GM23338 (cell line): ENCODE data around the gene DCLRE1B. TPM values are rescaled to one million over a fixed set of nuclear protein-coding genes. Genes with fewer than 3 reads are reported as not detected.

Experiments
- ATAC-seq: fragments of 200-7000 bp; cut with Tn5 transposase; 3 replicates; pipeline ENCODE4 v1.9.1; 2020
- DNase-seq: peaks from one replicate; pipeline ENCODE4 v3.0.0-alpha.2; 2015; ENCODE audit warnings: low spot score
- H2AFZ ChIP-seq: fragments of 200-600 bp; sonication (generic); 2 replicates; pipeline ENCODE4 v1.8.0; 2016; ENCODE audit warnings: antibody characterized with exemption, mild to moderate bottlenecking, moderate library complexity
- H3F3A ChIP-seq: fragments of 200-600 bp; sonication (generic); replicated peaks from 2 replicates; pipeline ENCODE4 v1.8.0; 2017; ENCODE audit warnings: antibody characterized with exemption, mixed run types, low read depth
- H3K27ac ChIP-seq: fragments of 200-600 bp; sonication (generic); 2 replicates; pipeline ENCODE4 v1.6.1; 2016; ENCODE audit warnings: low read depth
- H3K27me3 ChIP-seq: fragments of 200-600 bp; sonication (generic); 2 replicates; pipeline ENCODE4 v1.8.0; 2016; ENCODE audit warnings: mild to moderate bottlenecking, mixed run types, moderate library complexity; ENCODE audit not compliant: insufficient read depth
- H3K36me3 ChIP-seq: fragments of 200-600 bp; sonication (generic); 2 replicates; pipeline ENCODE4 v1.8.0; 2016; ENCODE audit warnings: mild to moderate bottlenecking; ENCODE audit not compliant: insufficient read depth
- H3K4me1 ChIP-seq: fragments of 200-600 bp; sonication (generic); 2 replicates; pipeline ENCODE4 v1.8.0; 2016; ENCODE audit warnings: mild to moderate bottlenecking, moderate library complexity; ENCODE audit not compliant: insufficient read depth
- H3K4me2 ChIP-seq: fragments of 200-600 bp; sonication (generic); 2 replicates; pipeline ENCODE4 v1.7.1; 2017; ENCODE audit warnings: mixed run types
- H3K4me3 ChIP-seq: fragments of 200-600 bp; sonication (generic); 2 replicates; pipeline ENCODE4 v1.6.1; 2016; ENCODE audit warnings: mixed run types
- H3K79me2 ChIP-seq: fragments of 200-600 bp; sonication (generic); replicated peaks from 2 replicates; pipeline ENCODE4 v1.8.0; 2017; ENCODE audit warnings: mild to moderate bottlenecking; ENCODE audit not compliant: insufficient read depth
- H3K9me2 ChIP-seq: fragments of 200-600 bp; sonication (generic); 2 replicates; pipeline ENCODE4 v1.8.0; 2017; ENCODE audit not compliant: insufficient read depth
- H4K20me1 ChIP-seq: fragments of 200-600 bp; sonication (generic); replicated peaks from 2 replicates; pipeline ENCODE4 v1.8.0; 2017; ENCODE audit warnings: mild to moderate bottlenecking; ENCODE audit not compliant: insufficient read depth
- H3K27ac Mint-ChIP-seq: 2 replicates; pipeline ENCODE4 v1.8.0; 2020; ENCODE audit warnings: inconsistent platforms, mild to moderate bottlenecking, moderate library complexity, mixed read lengths
- H3K27me3 Mint-ChIP-seq: 3 replicates; pipeline ENCODE4 v1.8.0; 2022; ENCODE audit warnings: low read depth, mild to moderate bottlenecking, moderate library complexity, mixed read lengths, inconsistent platforms; ENCODE audit not compliant: insufficient read depth, poor library complexity
- H3K36me3 Mint-ChIP-seq: 3 replicates; pipeline ENCODE4 v1.8.0; 2021; ENCODE audit warnings: low read depth, mild to moderate bottlenecking, inconsistent platforms, moderate library complexity, mixed read lengths
- H3K4me1 Mint-ChIP-seq: 3 replicates; pipeline ENCODE4 v1.8.0; 2020; ENCODE audit warnings: mild to moderate bottlenecking, inconsistent platforms, mixed read lengths
- H3K4me3 Mint-ChIP-seq: 3 replicates; pipeline ENCODE4 v1.8.0; 2021; ENCODE audit warnings: moderate library complexity, mild to moderate bottlenecking, inconsistent platforms, mixed read lengths
- H3K9me3 Mint-ChIP-seq: 3 replicates; pipeline ENCODE4 v1.8.0; 2020; ENCODE audit warnings: moderate library complexity, mild to moderate bottlenecking, inconsistent platforms, mixed read lengths
- CREB1 ChIP-seq: fragments of 250-450 bp; sonication (Bioruptor Pico); IDR thresholded peaks from 2 replicates; pipeline ENCODE4 v1.5.0; 2020; ENCODE audit warnings: low read depth, mild to moderate bottlenecking, moderate library complexity
- CTCF ChIP-seq, 2 experiments: fragments of 200-600 bp in 1 of 2; sonication (generic) in 1 of 2; conservative IDR thresholded peaks; 2 replicates each; pipeline versions ENCODE4 v1.5.1 to v1.6.1; 2016 to 2017; ENCODE audit warnings: antibody characterized with exemption in 2 of 2, low read depth in 2 of 2, mild to moderate bottlenecking in 2 of 2, moderate library complexity in 1 of 2
- ETS1 ChIP-seq: IDR thresholded peaks from 2 replicates; pipeline ENCODE4 v1.6.1; 2016; ENCODE audit warnings: antibody characterized with exemption
- EZH2 ChIP-seq: fragments of 200-600 bp; sonication (generic); IDR thresholded peaks from one replicate; pipeline ENCODE4 v1.8.0; 2017; ENCODE audit warnings: antibody characterized with exemption, mild to moderate bottlenecking, low read depth; ENCODE audit not compliant: unreplicated experiment
- EZH2phosphoT487 ChIP-seq: fragments of 200-600 bp; sonication (generic); IDR thresholded peaks from one replicate; pipeline ENCODE4 v1.8.1; 2018; ENCODE audit warnings: antibody characterized with exemption; ENCODE audit not compliant: unreplicated experiment
- JUNB ChIP-seq: IDR thresholded peaks from one replicate; pipeline ENCODE4 v1.6.1; 2016; ENCODE audit warnings: antibody characterized with exemption; ENCODE audit not compliant: unreplicated experiment
- NANOG ChIP-seq: IDR thresholded peaks from 2 replicates; pipeline ENCODE4 v1.6.1; 2016; ENCODE audit warnings: antibody characterized with exemption, borderline replicate concordance
- POLR2AphosphoS5 ChIP-seq: IDR thresholded peaks from 2 replicates; pipeline ENCODE4 v1.6.1; 2016; ENCODE audit warnings: antibody characterized with exemption, low read depth
- REST ChIP-seq: IDR thresholded peaks from one replicate; pipeline ENCODE4 v1.6.1; 2018; ENCODE audit warnings: antibody characterized with exemption; ENCODE audit not compliant: unreplicated experiment
- STAT1 ChIP-seq: IDR thresholded peaks from one replicate; pipeline ENCODE4 v1.6.1; 2016; ENCODE audit warnings: antibody characterized with exemption; ENCODE audit not compliant: unreplicated experiment
- ZNF114 ChIP-seq: fragments of 250-450 bp; sonication (Bioruptor Pico); IDR thresholded peaks from 2 replicates; pipeline ENCODE4 v1.5.0; 2020; ENCODE audit warnings: mild to moderate bottlenecking, moderate library complexity
- ZNF331 ChIP-seq: fragments of 250-450 bp; sonication (Bioruptor Pico); IDR thresholded peaks from 2 replicates; pipeline ENCODE4 v1.5.0; 2020; ENCODE audit warnings: low read depth, mild to moderate bottlenecking, moderate library complexity
- ZNF462 ChIP-seq: fragments of 250-450 bp; sonication (Bioruptor Pico); IDR thresholded peaks from 2 replicates; pipeline ENCODE4 v1.5.0; 2020; ENCODE audit warnings: mild to moderate bottlenecking, moderate library complexity
- polyA plus RNA-seq: library from polyadenylated mRNA; unstranded; fragments of >200 nt; fragmentation: Nextera tagmentation; extraction: Ambion mirVana; gene quantifications from 2 replicates; pipeline ENCODE4 v1.2.1, GENCODE V29; 2016
- total RNA-seq: library from RNA; depleted of rRNA; stranded (reverse); fragments of >200 nt; shearing (Covaris generic); gene quantifications from 2 replicates; pipeline ENCODE4 v1.2.3, GENCODE V29; 2014

DCLRE1B gene
- total and polyA plus RNA-seq, 2 experiments from 2014 or later = 6.3 to 9.7 TPM

GRCh38 chr1:113946678-113947387 is 41.7 kb downstream of the DCLRE1B start:
- TF ChIP-seq ZNF462 (CRISPR knock-in tag) (no peak), NANOG (no peak), STAT1 (no peak), REST (no peak), CTCF (conservative IDR thresholded peaks at IDR 0.05; ENCODE audit: low read depth in 2 of 2) (no peak), ZNF331 (CRISPR knock-in tag) (no peak), POLR2AphosphoS5 (no peak), EZH2 (no peak), CREB1 (no peak), ETS1 (no peak), JUNB (no peak), EZH2phosphoT487 (no peak), ZNF114 (CRISPR knock-in tag) (no peak)
- Histone ChIP-seq H3K79me2 (peaks cover 65% of the 10 kb centered on the region), H3K27me3 (no peaks in the 10 kb centered on the region), H3K9me2 (no peaks in the 10 kb centered on the region), H3K4me2 (no peak overlapping the region), H3K27ac (peak overlapping the region; percentile 7; the same call in 1 of the 2 replicates), H4K20me1 (peaks cover 7% of the 10 kb centered on the region; the same call in 1 of the 2 replicates), H3F3A (no peaks in the 10 kb centered on the region), H3K4me1 (no peaks in the 10 kb centered on the region), H3K4me3 (no peak overlapping the region), H2AFZ (no peak overlapping the region), H3K36me3 (no peaks in the 10 kb centered on the region; the same call in 1 of the 2 replicates)
- Mint-ChIP-seq H3K4me3 (no peak overlapping the region), H3K9me3 (no peaks in the 10 kb centered on the region), H3K36me3 (peaks cover 11% of the 10 kb centered on the region; the same call in 2 of the 3 replicates), H3K27me3 (no peaks in the 10 kb centered on the region), H3K27ac (peak overlapping the region; percentile 15; the same call in 1 of the 2 replicates), H3K4me1 (peaks cover 17% of the 10 kb centered on the region)
- DNase-seq (no peak), ATAC-seq (no peak)
